Thyroid gland (tissue), 4 donors: ENCODE results near the gene ANKRD11.

Source experiments
- POLR2A ChIP-seq, 2 donors: fragments of 450-650 bp; IDR thresholded peaks; one replicate each; pipeline ENCODE4 v1.6.1; 2017; ENCODE audit warnings: antibody characterized with exemption in 2 of 2, mild to moderate bottlenecking in 2 of 2, moderate library complexity in 1 of 2
- TF ChIP-seq, protein P1 (sequence below), 6 experiments: fragments of 200-600 bp in 3 of 6; fragments of 450-650 bp in 3 of 6; sonication (generic) in 3 of 6; IDR thresholded peaks; one replicate each; pipeline ENCODE4 v1.5.1; 2016 to 2019; ENCODE audit warnings: antibody characterized with exemption in 6 of 6, mild to moderate bottlenecking in 2 of 6, inconsistent platforms in 1 of 6, moderate library complexity in 1 of 6

DNA sequence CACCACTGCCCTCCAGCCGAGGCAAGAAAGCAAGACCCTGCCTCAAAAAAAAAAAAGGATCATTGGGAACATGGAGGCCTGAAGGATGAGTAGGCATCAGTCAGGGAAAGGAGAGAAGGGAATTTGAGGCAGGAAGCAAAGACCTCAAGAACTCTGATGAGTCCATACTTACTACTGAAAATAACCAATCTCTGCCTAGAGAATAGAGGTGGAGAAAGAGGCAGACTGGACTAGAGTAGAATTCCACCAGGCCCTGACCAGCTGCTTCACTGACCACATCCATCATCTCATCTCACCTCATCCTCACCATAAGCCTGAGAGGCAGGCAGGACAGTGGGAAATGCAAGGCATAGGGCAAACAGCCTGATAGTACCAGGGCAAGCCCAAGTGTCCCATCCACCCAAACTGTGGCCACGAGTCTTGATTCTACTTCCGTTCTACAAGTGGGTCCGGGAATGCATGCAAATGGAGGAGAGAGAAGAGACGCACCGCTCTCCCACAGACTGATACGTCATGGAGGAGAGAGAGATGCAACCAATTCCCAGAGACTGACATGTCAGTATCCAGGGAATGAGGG, 17.1 kb downstream of the ANKRD11 start:
- TF ChIP-seq, protein P1, sequence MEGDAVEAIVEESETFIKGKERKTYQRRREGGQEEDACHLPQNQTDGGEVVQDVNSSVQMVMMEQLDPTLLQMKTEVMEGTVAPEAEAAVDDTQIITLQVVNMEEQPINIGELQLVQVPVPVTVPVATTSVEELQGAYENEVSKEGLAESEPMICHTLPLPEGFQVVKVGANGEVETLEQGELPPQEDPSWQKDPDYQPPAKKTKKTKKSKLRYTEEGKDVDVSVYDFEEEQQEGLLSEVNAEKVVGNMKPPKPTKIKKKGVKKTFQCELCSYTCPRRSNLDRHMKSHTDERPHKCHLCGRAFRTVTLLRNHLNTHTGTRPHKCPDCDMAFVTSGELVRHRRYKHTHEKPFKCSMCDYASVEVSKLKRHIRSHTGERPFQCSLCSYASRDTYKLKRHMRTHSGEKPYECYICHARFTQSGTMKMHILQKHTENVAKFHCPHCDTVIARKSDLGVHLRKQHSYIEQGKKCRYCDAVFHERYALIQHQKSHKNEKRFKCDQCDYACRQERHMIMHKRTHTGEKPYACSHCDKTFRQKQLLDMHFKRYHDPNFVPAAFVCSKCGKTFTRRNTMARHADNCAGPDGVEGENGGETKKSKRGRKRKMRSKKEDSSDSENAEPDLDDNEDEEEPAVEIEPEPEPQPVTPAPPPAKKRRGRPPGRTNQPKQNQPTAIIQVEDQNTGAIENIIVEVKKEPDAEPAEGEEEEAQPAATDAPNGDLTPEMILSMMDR (IDR thresholded peaks at IDR 0.05): no peak
- TF ChIP-seq POLR2A (IDR thresholded peaks at IDR 0.05): no peak
